Psoas muscle (tissue), 8 donors: Measurements from ENCODE around the gene HSFX2. TPM values are rescaled to one million over a fixed set of nuclear protein-coding genes. Genes with fewer than 3 reads are reported as not detected.
"Not testable (repeated sequence)": the region's sequence is repeated elsewhere in the genome, so short reads cannot be mapped to it uniquely, and the experiment has no call there.

Experiments used
- ATAC-seq, 4 donors: fragments of 200-7000 bp; cut with Tn5 transposase; one replicate each; pipeline ENCODE4 v1.9.1; 2020; ENCODE audit warnings: moderate library complexity in 3 of 4, mild to moderate bottlenecking in 2 of 4
- DNase-seq, 2 donors: peaks; one replicate each; pipeline ENCODE4 v3.0.0-alpha.2; 2020
- H3K27ac ChIP-seq: fragments of 200-600 bp; one replicate; pipeline ENCODE4 v1.8.0; 2022
- H3K27me3 ChIP-seq, 3 donors: fragments of 200-600 bp in 1 of 3; one replicate each; pipeline versions ENCODE4 v1.6.1 to v1.8.0; 2013 to 2022; ENCODE audit warnings: low read length in 2 of 3, mild to moderate bottlenecking in 2 of 3, moderate library complexity in 1 of 3; ENCODE audit not compliant: insufficient read depth in 3 of 3
- H3K36me3 ChIP-seq, 2 donors: fragments of 200-600 bp in 1 of 2; one replicate each; pipeline versions ENCODE4 v1.6.1 to v1.8.0; 2013 to 2022; ENCODE audit warnings: low read depth in 1 of 2, mild to moderate bottlenecking in 1 of 2, moderate library complexity in 1 of 2; ENCODE audit not compliant: insufficient read depth in 1 of 2
- H3K4me1 ChIP-seq: fragments of 200-600 bp; one replicate; pipeline ENCODE4 v1.8.0; 2022
- H3K4me3 ChIP-seq: fragments of 200-600 bp; one replicate; pipeline ENCODE4 v1.8.0; 2022; ENCODE audit warnings: mild to moderate bottlenecking
- H3K9me3 ChIP-seq: fragments of 200-600 bp; one replicate; pipeline ENCODE4 v1.8.0; 2022
- WGBS, 3 donors: extraction: QIAGEN DNeasy Blood & Tissue Kit; methylation state at CpG; one replicate each; pipeline versions ENCODE4 v1.1.6 to v1.1.7; 2013; 5-methylcytosine and 5-hydroxymethylcytosine counted together
- intact Hi-C, 2 donors: fragments of 100-400 bp; cut with DNase I; formaldehyde crosslinking; loops; one replicate each; pipeline versions ENCODE4 v1.11.0 to v1.14.2; 2022
- polyA plus RNA-seq, 3 donors: library from polyadenylated mRNA; stranded (reverse); fragments of 200-250 nt; gene quantifications; one replicate each; pipeline ENCODE4 v1.2.3, GENCODE V29; 2013
- total RNA-seq, 4 donors: library from RNA; stranded (reverse); fragmentation: NEBNext Ultra II Directional in 2 of 4; extraction: Animal tissue kit (Norgen Biotek cat#: 25700) in 2 of 4; gene quantifications; one replicate each; pipeline versions ENCODE4 v1.2.1 to v1.2.4, GENCODE V29; 2021 to 2023
- TF ChIP-seq, protein P1 (sequence below): fragments of 200-600 bp; IDR thresholded peaks from one replicate; pipeline ENCODE4 v1.8.0; 2022; ENCODE audit warnings: antibody characterized with exemption
- donor health status: healthy with polysubstance abuse.
- donor health status: DM: no; HTN: no; CAD: no; lungs with moderate emphysema.
- donor health status: Bipolar disorder and iron deficiency.
- donor health status: healthy.
- donor health status: DM: yes; HTN: yes; CAD: no.
- donor health status: DM: no; HTN: no; CAD: no.
- donor health status: DM: no; HTN: no; CAD: no.
- donor health status: DM: yes; HTN: yes; CAD: no.

Gene HSFX2
- total and polyA plus RNA-seq, 7 donors = 0.14 to 1.8 (median 0.41) TPM; not detected in 2

DNA sequence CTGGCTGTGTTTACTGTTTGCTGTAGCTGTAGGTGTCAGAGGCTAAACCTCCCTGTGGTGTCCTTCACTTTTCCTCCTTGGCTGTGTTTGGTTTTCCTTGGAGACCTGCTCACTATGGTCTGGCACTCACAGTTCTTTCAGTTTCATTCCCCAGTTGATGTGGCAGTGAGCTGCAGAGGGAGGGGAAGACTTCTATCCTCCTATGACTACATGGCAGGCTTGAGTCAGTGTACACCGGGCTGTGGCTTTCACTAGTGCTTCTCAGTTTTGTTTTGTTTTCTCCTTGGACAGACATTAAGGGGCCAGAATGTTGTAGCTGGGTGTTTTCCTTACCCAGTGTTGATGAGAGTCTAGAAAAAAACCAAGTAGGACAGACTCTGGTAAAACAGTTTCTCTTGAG lies 21.7 kb downstream of the HSFX2 start:
- H3K4me1 ChIP-seq, H3K36me3 ChIP-seq, DNase-seq, intact Hi-C loops, H3K4me3 ChIP-seq, H3K9me3 ChIP-seq, H3K27me3 ChIP-seq, H3K27ac ChIP-seq, ATAC-seq: not testable (repeated sequence)
- no CpG with 5 or more reads among the region's 1 CpG for WGBS, 3 donors

DNA sequence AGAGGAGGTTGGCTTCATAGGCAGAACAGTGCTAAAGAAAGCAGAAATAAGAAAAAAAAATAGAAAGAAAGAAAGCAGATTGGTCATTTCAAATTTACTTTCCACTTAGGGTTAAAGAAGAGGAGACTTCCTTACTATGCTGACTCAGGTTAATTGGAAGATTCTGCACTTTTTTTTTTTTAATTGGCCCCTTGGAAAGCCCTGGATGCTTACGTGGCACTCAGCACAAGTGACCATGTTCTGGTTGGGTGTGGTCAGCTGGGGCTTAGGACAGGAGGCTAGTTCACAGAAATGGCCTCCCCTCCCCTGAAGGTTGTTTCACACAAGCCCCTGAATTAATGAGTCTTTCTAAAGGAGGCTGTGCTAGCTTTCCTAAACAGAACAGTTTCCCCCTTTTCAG lies 22.4 kb downstream of the HSFX2 start:
- TF ChIP-seq, protein P1, sequence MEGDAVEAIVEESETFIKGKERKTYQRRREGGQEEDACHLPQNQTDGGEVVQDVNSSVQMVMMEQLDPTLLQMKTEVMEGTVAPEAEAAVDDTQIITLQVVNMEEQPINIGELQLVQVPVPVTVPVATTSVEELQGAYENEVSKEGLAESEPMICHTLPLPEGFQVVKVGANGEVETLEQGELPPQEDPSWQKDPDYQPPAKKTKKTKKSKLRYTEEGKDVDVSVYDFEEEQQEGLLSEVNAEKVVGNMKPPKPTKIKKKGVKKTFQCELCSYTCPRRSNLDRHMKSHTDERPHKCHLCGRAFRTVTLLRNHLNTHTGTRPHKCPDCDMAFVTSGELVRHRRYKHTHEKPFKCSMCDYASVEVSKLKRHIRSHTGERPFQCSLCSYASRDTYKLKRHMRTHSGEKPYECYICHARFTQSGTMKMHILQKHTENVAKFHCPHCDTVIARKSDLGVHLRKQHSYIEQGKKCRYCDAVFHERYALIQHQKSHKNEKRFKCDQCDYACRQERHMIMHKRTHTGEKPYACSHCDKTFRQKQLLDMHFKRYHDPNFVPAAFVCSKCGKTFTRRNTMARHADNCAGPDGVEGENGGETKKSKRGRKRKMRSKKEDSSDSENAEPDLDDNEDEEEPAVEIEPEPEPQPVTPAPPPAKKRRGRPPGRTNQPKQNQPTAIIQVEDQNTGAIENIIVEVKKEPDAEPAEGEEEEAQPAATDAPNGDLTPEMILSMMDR = no peak

DNA sequence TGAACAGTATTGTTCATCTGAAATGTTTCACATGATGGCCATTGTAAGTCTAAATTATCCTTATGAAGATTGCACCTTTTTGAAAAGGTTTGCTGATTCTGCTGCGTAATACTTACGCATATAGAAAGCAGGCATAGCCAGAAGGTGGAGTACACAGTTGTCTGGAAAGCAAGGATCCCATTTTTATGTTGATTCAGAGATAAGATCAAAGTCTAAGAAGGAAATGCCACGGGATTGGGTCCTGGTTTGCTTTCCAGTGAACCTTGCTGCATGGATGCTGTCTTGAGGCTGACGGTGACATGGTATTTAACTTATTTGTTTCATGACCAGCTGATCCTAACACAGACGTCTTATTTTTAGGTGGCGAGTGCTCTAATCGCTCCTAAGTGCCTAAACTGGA lies 23.3 kb downstream of the HSFX2 start:
- ATAC-seq (no peak), DNase-seq (no peak)
- no peak overlapping the region for H3K4me3 ChIP-seq
- no peaks in the 10 kb centered on the region for H3K27me3 ChIP-seq
- intact Hi-C loops = no loop called here
- H3K27ac ChIP-seq = no peak overlapping the region
- H3K9me3 ChIP-seq = no peaks in the 10 kb centered on the region
- no peaks in the 10 kb centered on the region for H3K4me1 ChIP-seq
- TF ChIP-seq, protein P1 = no peak
- no peaks in the 10 kb centered on the region for H3K36me3 ChIP-seq
- WGBS, 3 donors = 68 to 81% methylated on average over 7 of the region's 7 CpGs; no CpG with 5 or more reads in 1 of the 3 donors

More for the DNA sequence above, 22.4 kb downstream of the HSFX2 start:
- H3K4me1 ChIP-seq = no peaks in the 10 kb centered on the region
- intact Hi-C loops = no loop called here
- H3K4me3 ChIP-seq = no peak overlapping the region
- DNase-seq = no peak
- ATAC-seq = no peak
- no peaks in the 10 kb centered on the region for H3K36me3 ChIP-seq
- H3K27ac ChIP-seq = no peak overlapping the region
- no peaks in the 10 kb centered on the region for H3K9me3 ChIP-seq
- H3K27me3 ChIP-seq = no peaks in the 10 kb centered on the region
- WGBS, 3 donors = 36 to 45% methylated on average over 1 of the region's 1 CpG; no CpG with 5 or more reads in 1 of the 3 donors

DNA sequence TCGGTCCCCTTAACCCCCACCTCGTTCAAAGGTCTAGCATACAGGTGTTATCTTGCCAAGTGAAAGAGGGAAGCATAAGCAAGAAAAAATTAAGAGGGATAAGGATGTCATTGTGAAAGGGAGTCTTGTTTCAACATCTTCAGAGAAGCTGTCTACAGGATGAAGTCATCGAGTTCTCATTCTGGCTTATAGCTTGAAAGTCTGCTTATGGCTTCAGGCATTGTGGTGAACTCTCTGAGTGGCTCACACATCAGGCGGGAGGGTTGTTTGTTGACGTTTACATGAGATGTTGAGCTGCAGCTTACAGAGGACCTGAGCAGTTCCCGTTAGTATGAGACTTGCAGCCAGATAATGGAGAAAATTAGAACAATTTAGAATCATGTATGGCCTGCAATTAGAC lies 24.4 kb downstream of the HSFX2 start:
- ATAC-seq (no peak), DNase-seq (no peak)
- no peaks in the 10 kb centered on the region for H3K27me3 ChIP-seq
- no peak overlapping the region for H3K4me3 ChIP-seq
- WGBS, 3 donors = 52 to 74% methylated on average over 6 of the region's 6 CpGs; no CpG with 5 or more reads in 1 of the 3 donors
- H3K4me1 ChIP-seq = no peaks in the 10 kb centered on the region
- H3K9me3 ChIP-seq = no peaks in the 10 kb centered on the region
- intact Hi-C loops = no loop called here
- no peaks in the 10 kb centered on the region for H3K36me3 ChIP-seq
- TF ChIP-seq, protein P1 = no peak
- no peak overlapping the region for H3K27ac ChIP-seq

DNA sequence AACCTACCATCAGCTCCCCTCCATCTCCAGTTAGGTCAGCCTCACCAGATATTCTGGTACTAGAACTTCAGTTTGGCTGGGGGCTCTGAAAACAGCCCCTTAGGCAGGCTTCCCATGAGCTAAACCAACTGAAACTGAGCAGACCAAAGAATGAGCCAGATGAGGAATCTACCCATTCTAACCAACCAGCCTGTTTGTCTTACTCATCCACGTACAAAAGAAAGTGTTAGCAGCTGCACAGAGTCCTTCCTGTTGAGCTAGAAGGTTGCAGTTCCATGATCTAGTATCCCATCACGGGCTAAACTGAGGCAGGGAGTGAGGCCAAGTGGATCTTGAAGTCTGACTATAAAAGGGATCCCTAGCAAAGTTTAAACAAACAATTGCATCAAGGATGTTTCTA lies 25.3 kb downstream of the HSFX2 start:
- Histone ChIP-seq H3K27me3 (no peaks in the 10 kb centered on the region), H3K4me1 (no peaks in the 10 kb centered on the region), H3K27ac (no peak overlapping the region), H3K4me3 (no peak overlapping the region), H3K36me3 (no peaks in the 10 kb centered on the region), H3K9me3 (no peaks in the 10 kb centered on the region)
- TF ChIP-seq, protein P1 = no peak
- WGBS, 3 donors = 44 to 66% methylated on average over 2 of the region's 2 CpGs; no CpG with 5 or more reads in 1 of the 3 donors
- ATAC-seq = no peak
- no peak for DNase-seq
- intact Hi-C loops = no loop called here
